Vagina (tissue), 2 donors: ENCODE data around the gene TMEM79. TPM values are rescaled to one million over a fixed set of nuclear protein-coding genes. Genes with fewer than 3 reads are reported as not detected.

Source experiments
- DNase-seq, 2 donors: peaks; one replicate each; pipeline ENCODE4 v3.0.0-alpha.2; 2017; ENCODE audit errors: extremely low spot score in 2 of 2
- H3K27ac ChIP-seq: fragments of 200-600 bp; sonication (generic); one replicate; pipeline ENCODE4 v1.5.1; 2019
- H3K27me3 ChIP-seq: fragments of 200-600 bp; sonication (generic); one replicate; pipeline ENCODE4 v1.5.1; 2019
- H3K36me3 ChIP-seq, 2 donors: fragments of 200-600 bp; sonication (generic); one replicate each; pipeline ENCODE4 v1.5.1; 2017 to 2019
- H3K4me1 ChIP-seq: fragments of 200-600 bp; sonication (generic); one replicate; pipeline ENCODE4 v1.5.1; 2019
- H3K4me3 ChIP-seq, 2 donors: fragments of 200-600 bp; sonication (generic); 1 replicate in 1 of 2; 2 replicates in 1 of 2; pipeline ENCODE4 v1.5.1; 2016 to 2019
- H3K9me3 ChIP-seq: fragments of 200-600 bp; sonication (generic); one replicate; pipeline ENCODE4 v1.5.1; 2019
- CTCF ChIP-seq, 3 experiments: fragments of 450-650 bp in 2 of 3; fragments of 200-600 bp in 1 of 3; sonication (generic) in 1 of 3; IDR thresholded peaks; one replicate each; pipeline ENCODE4 v1.5.1; 2017 to 2019; ENCODE audit warnings: antibody characterized with exemption in 3 of 3, mild to moderate bottlenecking in 2 of 3, moderate library complexity in 2 of 3
- POLR2A ChIP-seq, 2 donors: fragments of 450-650 bp; IDR thresholded peaks; one replicate each; pipeline ENCODE4 v1.6.1; 2017; ENCODE audit warnings: antibody characterized with exemption in 2 of 2, mild to moderate bottlenecking in 2 of 2, moderate library complexity in 2 of 2
- POLR2AphosphoS5 ChIP-seq, 2 donors: sonication (generic); formaldehyde crosslinking; IDR thresholded peaks; one replicate each; pipeline ENCODE4 v1.9.0; 2017; ENCODE audit warnings: antibody characterized with exemption in 2 of 2, mild to moderate bottlenecking in 2 of 2, low read depth in 1 of 2; ENCODE audit not compliant: insufficient read depth in 1 of 2
- intact Hi-C: fragments of 100-400 bp; cut with DNase I; formaldehyde crosslinking; loops from one replicate; pipeline ENCODE4 v1.15.1; 2023
- total RNA-seq: library from RNA; depleted of rRNA; stranded (reverse); fragments of >200 nt; gene quantifications from one replicate; pipeline ENCODE4 v1.2.3, GENCODE V29; 2016

TMEM79 gene
- total RNA-seq, 1 donor from 2014 or later = 27.3 TPM

- TF ChIP-seq POLR2AphosphoS5 (IDR thresholded peaks at IDR 0.05; ENCODE audit: insufficient read depth in 1 of 2, low read depth in 1 of 2) (no peak), CTCF (IDR thresholded peaks at IDR 0.05) (no peak), POLR2A (IDR thresholded peaks at IDR 0.05) (no peak)
- Histone ChIP-seq H3K36me3 (no peaks in the 10 kb centered on the region), H3K4me3 (no peak within 1 kb of the TSS), H3K4me1 (peaks cover 13% of the 10 kb centered on the region), H3K27ac (no peak within 1 kb of the TSS), H3K27me3 (no peaks in the 10 kb centered on the region), H3K9me3 (no peaks in the 10 kb centered on the region)
- no peak for DNase-seq
- intact Hi-C loops = no loop called here
These were observed 14.8 kb downstream of the TMEM79 start, which contains the start of gene VHLL for GRCh38 chr1:156298852-156299357. Gene VHLL, minus strand, starts transcription at chr1:156299307. Its CDS starts 118 bp downstream, at chr1:156299189.

DNA sequence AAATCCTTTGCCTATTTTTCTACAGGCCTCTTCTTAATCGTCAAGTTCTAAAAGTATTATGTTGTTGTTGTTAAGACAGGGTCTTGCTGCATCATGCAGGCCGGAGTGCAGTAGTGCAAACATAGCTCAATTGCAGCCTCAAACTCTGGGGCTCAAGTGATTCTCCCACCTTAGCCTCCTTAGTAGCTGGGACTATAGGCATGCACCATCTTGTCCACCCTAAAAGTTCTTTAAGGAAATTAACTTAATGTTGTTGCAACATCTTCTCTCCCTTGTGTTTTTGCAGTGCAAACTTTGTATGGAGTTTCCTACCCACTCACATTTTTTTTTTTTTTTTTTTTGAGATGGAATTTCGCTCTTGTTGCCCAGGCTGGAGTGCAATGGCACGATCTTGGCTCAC is 19.1 kb downstream of the TMEM79 start:
- no peak for DNase-seq
- intact Hi-C loops = no loop called here

GRCh38 chr1:156305215-156305614 is 21.1 kb downstream of the TMEM79 start:
- H3K36me3 ChIP-seq = peaks cover 2 to 38% of the 10 kb centered on the region in 2 donors
- TF ChIP-seq CTCF (IDR thresholded peaks at IDR 0.05) (no peak), POLR2A (IDR thresholded peaks at IDR 0.05) (no peak), POLR2AphosphoS5 (IDR thresholded peaks at IDR 0.05; ENCODE audit: insufficient read depth in 1 of 2, low read depth in 1 of 2) (no peak)
- DNase-seq = no peak
- intact Hi-C loops = no loop called here
- no peak overlapping the region for H3K4me3 ChIP-seq
- no peaks in the 10 kb centered on the region for H3K9me3 ChIP-seq
- no peaks in the 10 kb centered on the region for H3K4me1 ChIP-seq
- H3K27me3 ChIP-seq = no peaks in the 10 kb centered on the region
- no peak overlapping the region for H3K27ac ChIP-seq

More for the DNA sequence above, 19.1 kb downstream of the TMEM79 start:
- Histone ChIP-seq H3K4me3 (no peak overlapping the region), H3K27ac (no peak overlapping the region), H3K36me3 (peaks cover 0 to 18% of the 10 kb centered on the region in 2 donors), H3K4me1 (no peaks in the 10 kb centered on the region), H3K27me3 (no peaks in the 10 kb centered on the region), H3K9me3 (no peaks in the 10 kb centered on the region)
- TF ChIP-seq CTCF (IDR thresholded peaks at IDR 0.05) = no peak
- no peak for TF ChIP-seq POLR2AphosphoS5 (IDR thresholded peaks at IDR 0.05; ENCODE audit: insufficient read depth in 1 of 2, low read depth in 1 of 2)
- no peak for TF ChIP-seq POLR2A (IDR thresholded peaks at IDR 0.05)

GRCh38 chr1:156308078-156308477 is 24.0 kb downstream of the TMEM79 start:
- H3K9me3 ChIP-seq = no peaks in the 10 kb centered on the region
- H3K27ac ChIP-seq = peak overlapping the region; percentile 24
- no peaks in the 10 kb centered on the region for H3K4me1 ChIP-seq
- no peaks in the 10 kb centered on the region for H3K27me3 ChIP-seq
- intact Hi-C loops = no loop called here
- peaks cover 11 to 67% of the 10 kb centered on the region in 2 donors for H3K36me3 ChIP-seq
- DNase-seq = no peak
- H3K4me3 ChIP-seq = no peak overlapping the region
- no peak for TF ChIP-seq POLR2AphosphoS5 (IDR thresholded peaks at IDR 0.05; ENCODE audit: insufficient read depth in 1 of 2, low read depth in 1 of 2)
- TF ChIP-seq CTCF (IDR thresholded peaks at IDR 0.05) = no peak
- no peak for TF ChIP-seq POLR2A (IDR thresholded peaks at IDR 0.05)

DNA sequence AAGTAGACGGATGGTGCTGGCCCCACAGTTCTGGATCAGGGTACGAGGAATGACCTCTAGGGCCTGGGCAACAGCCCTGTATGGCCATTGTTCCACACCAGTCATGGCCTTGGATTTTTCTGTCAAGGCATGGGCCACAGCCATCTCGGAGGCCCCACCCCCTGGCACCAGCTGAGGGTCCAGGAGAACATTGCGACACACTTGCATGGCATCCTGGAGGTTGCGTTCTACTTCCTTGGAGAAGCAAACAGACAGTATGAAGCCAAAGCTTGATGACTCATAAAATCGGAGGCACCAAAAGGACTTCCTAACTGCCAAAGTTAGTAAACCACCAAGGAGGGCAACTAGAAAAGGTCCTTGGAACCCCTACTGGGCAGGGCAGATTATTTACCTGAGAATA is 26.8 kb downstream of the TMEM79 start:
- TF ChIP-seq POLR2A (IDR thresholded peaks at IDR 0.05) = no peak
- TF ChIP-seq POLR2AphosphoS5 (IDR thresholded peaks at IDR 0.05; ENCODE audit: insufficient read depth in 1 of 2, low read depth in 1 of 2) = no peak
- no peak for TF ChIP-seq CTCF (IDR thresholded peaks at IDR 0.05)
- H3K27me3 ChIP-seq = no peaks in the 10 kb centered on the region
- no peak overlapping the region for H3K27ac ChIP-seq
- no peaks in the 10 kb centered on the region for H3K4me1 ChIP-seq
- H3K36me3 ChIP-seq = peaks cover 11 to 95% of the 10 kb centered on the region in 2 donors
- no peaks in the 10 kb centered on the region for H3K9me3 ChIP-seq
- DNase-seq = no peak
- intact Hi-C loops = no loop called here
- no peak overlapping the region for H3K4me3 ChIP-seq
